Measurements from ENCODE around the gene PRKCE. TPM values are rescaled to one million over a fixed set of nuclear protein-coding genes. Genes with fewer than 3 reads are reported as not detected.

PRKCE gene
- total RNA-seq, 1 experiment from 2014 or later, result 14.0 TPM

GRCh38 chr2:46236876-46237859 is 585.7 kb downstream of the PRKCE start:
- no peak for DNase-seq (ENCODE audit: low read depth, low spot score)
- no peaks in the 10 kb centered on the region for H3K36me3 ChIP-seq (ENCODE audit: control insufficient read depth, insufficient read depth, low read length)
- no peaks in the 10 kb centered on the region for H3K4me1 ChIP-seq (ENCODE audit: control insufficient read depth, insufficient read depth, low read length)
- no peak overlapping the region for H3K4me3 ChIP-seq (ENCODE audit: low read depth in 2 of 2, low read length in 2 of 2)
- ChIA-PET CTCF (no interaction called here), POLR2A (no interaction called here)
- in situ Hi-C loops (cut with HindIII; ENCODE audit: low pct_unique_long_range_greater_than_20kb, low sequenced_read_pairs) (no loop called here), intact Hi-C loops (cut with micrococcal nuclease; ENCODE audit: unreplicated experiment) (no loop called here)
- no peaks in the 10 kb centered on the region for H3K9me3 ChIP-seq (ENCODE audit: control insufficient read depth, insufficient read depth, low read depth, low read length)
- no peaks in the 10 kb centered on the region for H3K27me3 ChIP-seq (ENCODE audit: control insufficient read depth, insufficient read depth, low read length)
- TF ChIP-seq SIN3A (IDR thresholded peaks at IDR 0.05; ENCODE audit: borderline replicate concordance, insufficient read depth, low read depth, low read length), result no peak
- TF ChIP-seq REST (IDR thresholded peaks at IDR 0.05; ENCODE audit: insufficient read depth in 1 of 2, low read depth in 2 of 2, low read length in 1 of 2), result no peak
- TF ChIP-seq TCF7L2 (IDR thresholded peaks at IDR 0.05; ENCODE audit: low read depth, low read length), result no peak
- no peak overlapping the region for H3K27ac ChIP-seq (ENCODE audit: low read length)
- no TSS peak for BruUV-seq (replicated peaks)
- ATAC-seq, result no peak

Other genes with a start within 250 kb of the PRKCE start
- gene SRBD1, start 40.4 kb upstream of the PRKCE start, total RNA-seq (2021; ENCODE audit: unreplicated experiment), result 9.7 TPM